Pulmonary artery endothelial cell (primary cell): ENCODE measurements around the gene CSRP1. TPM values are rescaled to one million over a fixed set of nuclear protein-coding genes. Genes with fewer than 3 reads are reported as not detected.
"Not testable (repeated sequence)": the region's sequence is repeated elsewhere in the genome, so short reads cannot be mapped to it uniquely, and the experiment has no call there.

Experiments used
- DNase-seq: peaks from one replicate; pipeline ENCODE4 v3.0.0-alpha.2; 2011; ENCODE audit warnings: low read depth, low spot score
- total RNA-seq: library from RNA; depleted of rRNA; stranded (reverse); fragments of >200 nt; gene quantifications from 2 replicates; pipeline ENCODE4 v1.2.3, GENCODE V29; 2014

CSRP1 gene
- total RNA-seq, 1 donor from 2014 or later = 461 TPM

DNA sequence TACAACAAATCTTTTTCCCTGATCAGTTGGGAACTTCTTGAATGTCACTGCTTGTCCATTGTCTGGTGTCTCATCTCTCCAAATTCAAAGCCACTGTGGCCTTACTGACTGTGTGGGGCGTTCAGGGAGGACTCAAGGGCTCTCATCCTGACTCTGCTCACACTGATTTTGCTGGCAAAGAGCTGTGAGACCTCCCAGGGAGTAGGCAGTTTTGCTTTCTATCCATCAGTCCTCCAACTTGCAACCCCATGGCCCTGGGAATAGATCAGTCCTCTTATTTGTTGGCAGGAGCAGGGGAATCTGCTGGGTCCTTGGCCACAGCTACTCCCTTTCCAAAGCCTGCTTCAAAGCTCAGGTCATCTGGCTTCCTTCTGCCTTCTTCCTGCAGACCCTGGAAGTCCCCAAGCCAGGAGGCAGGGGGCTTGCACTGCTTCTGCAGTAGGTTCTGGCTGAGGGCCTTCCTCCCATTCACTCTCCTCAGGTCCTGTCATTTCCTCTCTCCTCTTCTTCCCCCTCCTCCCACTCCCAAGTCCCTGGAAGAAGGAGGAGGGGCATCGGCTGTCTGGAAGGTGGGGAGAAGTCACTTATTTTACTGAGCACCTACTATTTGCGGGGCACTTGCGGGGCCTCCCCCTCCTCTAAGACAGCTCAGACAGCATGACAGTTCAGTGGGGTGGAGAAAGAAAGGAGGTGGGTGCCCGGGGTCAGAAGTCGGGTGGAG lies 31.1 kb upstream of the CSRP1 start:
- DNase-seq = no peak

DNA sequence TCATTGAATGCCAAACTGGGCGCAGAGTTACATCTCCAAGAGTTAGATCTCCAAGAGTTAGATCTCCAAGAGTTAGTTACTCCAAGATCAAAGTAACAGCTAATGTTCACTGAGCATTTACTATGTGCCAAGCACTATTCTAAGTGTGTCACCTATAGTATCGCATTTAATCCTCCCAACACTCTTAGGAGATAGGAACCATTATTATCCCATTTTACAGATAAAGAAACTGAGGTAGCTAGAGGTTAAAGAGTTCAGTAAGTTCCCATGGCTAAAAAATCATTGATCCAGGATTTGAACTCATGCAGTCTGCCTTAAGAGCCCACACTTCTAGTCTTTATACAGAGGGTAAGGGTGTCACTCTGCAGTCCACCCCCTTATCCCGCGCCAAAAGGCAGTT lies 30.5 kb upstream of the CSRP1 start:
- no peak for DNase-seq

DNA sequence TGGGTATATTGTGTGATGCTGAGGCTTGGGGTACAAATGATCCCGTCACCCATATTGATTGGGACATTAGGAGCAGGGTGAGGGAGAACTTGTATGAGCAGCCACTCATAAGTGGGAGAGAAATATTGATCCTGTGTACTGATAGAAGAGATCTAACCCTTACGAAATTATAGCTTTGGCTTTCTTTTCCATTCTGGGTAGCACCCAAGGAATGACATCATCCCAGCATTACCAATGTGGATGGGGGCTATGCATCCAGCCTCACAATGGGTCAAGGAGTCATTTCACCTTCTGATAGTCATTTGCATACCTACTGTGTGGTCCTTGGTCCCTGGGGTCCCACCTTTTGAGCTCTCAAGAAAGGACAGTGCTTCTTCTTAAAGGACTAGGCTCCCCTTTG lies 30.1 kb upstream of the CSRP1 start:
- DNase-seq = no peak

DNA sequence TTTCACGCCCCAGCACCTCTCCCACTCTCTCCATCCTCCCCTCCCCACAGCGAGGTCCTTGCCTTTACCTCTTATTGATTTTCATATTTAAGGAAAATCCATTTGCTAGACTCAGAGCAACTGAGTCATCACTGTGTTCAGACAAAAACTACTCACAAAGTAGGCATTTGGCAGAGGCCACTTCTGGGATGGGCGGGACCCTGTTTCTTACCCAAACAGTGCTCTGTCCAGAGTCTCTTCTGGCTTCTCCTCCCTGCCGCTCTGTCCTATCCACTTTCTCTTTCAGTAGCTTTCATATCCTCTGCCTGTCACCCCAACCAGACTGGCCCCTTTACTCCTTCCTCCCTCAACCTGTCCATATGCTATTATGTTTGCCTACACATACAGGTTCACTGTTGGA lies 29.6 kb upstream of the CSRP1 start:
- DNase-seq = no peak

DNA sequence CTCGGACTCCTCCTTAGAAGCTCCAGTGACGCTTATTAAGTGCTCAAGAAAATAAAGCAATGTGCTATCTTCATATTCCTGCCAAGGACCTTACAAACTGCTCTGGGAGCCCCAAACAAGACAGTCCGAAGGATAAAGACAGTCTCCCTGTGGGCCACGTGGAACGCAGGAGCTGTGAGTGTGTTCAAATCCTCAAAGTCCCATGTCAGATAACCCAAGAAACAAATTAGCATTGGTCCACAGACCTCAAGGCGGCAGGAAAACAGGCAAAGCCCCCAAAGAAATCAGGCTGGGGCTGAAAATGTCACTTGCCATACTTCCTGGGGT lies 29.0 kb upstream of the CSRP1 start:
- DNase-seq = no peak

DNA sequence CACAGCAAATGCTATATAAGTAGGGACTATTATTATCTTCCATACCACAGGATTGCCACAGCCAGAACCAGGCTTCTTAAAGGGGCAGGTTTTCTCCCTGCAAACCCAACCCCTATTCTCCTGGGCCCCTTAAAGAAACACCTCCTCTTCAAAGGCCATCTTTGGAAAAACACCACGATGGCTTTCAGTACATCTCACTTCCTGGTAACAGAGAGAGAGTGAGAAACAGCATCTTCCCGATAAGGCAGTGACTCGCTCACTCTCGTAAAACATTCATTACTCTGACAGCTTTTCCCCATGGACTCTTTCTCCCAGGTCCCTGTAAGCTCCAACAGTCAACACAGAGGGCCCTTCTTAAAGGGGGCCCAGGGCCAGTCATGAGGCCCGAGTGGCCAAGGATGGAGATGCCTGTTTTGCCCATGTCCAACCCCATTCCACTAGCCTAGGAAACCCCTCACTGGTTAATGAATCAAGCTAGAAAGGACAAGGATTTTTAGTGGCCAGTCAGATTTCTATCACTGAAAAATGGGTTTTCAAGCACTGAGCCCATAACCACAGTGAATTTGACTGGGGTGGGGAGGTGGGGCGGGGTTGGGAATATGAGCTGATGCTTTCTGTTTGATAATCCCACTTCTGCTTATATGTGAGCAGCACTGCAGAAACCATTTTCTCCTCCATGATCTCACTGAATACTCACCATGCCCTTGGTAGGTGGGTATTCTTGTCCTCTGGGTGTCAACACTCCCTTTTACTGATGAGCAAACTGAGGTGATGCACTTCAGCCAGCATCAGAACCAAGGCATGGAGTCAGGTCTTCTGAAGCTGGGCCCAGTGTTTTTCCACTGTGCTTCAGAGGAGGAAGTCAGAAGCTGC lies 28.4 kb upstream of the CSRP1 start:
- DNase-seq = no peak

DNA sequence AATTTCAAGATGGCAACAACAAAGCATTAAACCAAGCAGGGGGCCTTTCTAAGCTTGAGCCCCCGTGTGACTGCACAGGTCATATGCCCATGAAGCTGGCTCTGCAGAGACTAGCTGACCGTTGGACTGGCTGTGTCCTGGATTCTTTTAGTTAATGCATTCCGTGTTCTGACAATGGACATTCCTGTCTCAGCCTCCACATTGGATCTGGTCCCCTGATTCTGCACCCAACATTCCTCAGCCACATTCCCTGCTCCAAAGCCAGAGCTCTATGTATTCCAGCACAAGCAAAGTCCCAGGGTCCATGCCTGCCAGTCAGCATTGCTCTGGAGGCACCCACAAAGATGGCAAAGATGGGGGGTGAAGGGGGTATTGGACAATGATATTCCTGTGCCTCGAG lies 26.9 kb upstream of the CSRP1 start:
- DNase-seq = no peak

DNA sequence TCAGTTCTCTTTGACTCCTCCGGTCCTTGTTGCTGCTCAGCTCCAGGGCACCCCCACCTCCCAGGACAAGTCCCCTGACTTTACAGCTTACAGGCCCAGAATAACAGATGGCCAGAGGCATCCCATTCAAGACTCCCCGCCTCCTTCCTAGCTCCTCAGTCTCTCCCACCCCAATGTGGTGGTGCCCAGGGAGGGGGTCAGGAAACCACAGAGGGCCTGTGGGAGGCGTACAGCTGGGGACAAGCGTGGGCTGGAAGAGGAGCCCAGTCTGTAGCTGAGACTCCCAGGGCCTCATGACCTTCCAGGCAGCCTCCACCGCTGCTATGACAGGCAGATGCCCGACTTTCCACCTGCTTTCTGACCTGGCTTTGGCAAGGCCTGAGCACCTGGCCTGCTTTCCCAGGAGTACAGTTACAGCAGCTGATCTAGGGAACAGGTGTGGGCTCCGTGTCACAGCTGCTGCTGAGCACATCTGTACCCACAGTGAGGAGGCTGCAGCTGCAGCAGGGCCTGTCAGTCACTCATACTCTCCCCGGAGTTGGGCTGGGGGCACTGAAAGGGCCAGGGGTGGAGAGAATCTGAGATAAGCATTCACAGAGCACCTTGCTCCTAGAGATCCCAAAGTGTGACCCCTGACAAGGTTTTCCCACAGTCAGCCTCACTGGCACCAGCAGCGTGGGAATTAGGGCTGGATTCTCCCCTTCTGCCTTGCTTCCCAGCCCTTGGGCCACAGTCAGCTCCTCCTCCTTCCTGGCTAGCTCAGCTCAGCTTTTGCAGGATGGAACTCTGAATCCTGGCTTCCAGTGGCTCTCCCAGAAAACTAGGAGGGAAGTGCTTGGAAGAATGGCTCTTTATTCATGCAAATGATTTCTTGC lies 24.9 kb upstream of the CSRP1 start:
- no peak for DNase-seq

DNA sequence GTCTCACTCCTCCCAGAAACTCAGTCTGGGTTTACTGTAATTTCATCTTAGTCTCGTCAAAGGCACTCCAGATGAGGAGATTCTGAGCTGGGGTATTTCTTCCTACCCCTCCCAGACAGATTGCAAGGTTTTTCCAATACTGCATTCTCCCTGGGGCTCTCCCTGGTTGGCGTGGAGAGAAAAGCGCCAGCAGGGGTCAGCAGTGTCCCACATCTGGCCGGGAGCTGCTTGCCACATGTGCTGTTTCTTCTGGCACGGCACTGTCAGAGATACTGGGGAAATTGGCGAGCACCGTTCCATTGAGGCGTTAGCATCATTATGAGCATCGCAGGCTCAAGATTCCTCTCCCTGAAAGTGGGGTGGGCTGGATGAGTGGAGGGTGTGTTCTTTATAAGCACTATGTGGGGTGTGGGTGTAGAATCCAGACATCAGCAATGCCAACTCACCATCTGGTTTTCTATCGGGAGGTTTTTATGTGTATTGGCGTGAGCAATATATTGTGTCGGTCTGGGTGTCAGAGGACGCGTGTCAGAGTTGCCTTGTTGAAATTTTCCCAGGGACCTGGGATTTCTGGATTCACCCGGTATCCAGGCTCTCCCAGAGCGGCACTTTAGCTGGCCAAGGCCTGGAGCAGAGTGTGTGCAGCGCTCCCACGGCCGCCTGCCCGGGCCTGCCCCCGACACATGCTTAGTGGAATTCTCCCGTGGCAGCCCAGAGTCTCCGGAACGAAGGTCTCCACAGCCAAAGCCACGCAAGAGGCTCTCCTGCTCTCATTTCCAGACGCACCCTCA lies 24.0 kb upstream of the CSRP1 start:
- DNase-seq = no peak

DNA sequence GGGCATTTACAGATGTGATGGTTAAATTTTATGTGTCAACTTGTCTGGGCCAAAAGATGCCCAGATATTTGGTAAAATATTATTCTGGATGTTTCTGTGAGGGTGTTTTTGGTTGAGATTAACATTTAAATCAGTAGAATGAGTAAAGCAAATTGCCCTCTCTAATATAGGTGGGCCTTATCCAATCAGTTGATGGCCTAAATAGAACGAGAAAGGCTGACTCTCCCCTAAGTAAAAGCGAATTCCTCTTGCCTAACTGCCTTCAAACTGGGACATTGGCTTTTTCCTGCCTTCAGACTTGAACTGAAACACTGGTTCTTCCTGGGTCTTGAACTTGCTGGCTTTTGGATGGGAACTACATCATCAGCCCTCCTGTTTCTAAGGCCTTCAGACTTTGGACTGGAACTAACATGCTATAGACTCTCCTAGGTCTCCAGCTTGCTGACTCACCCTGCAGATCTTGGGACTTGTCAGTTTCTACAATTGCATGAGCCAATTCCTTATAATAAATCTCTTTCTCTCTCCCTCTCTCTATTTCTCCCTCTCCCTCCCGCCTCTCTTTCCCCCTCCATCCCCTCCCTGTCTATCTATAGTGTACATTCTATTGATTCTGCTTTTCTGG lies 21.8 kb upstream of the CSRP1 start:
- DNase-seq = no peak

DNA sequence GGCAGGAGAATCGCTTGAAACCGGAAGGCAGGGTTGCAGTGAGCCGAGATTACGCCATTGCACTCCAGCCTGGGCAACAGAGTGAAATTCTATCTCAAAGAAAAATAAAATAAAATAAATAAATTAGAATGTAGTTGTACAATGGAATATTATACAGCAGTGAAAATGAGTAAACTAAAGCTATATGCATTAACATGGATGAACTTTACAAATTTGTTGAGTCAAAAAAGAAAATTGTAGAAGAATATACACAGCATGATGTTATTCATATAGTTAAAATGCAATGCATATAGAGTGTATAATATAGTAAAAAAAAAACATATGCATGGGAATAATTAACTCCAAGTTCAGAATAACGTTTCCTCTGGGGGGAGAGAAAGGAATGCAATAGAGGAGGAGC lies 21.0 kb upstream of the CSRP1 start:
- DNase-seq = no peak

DNA sequence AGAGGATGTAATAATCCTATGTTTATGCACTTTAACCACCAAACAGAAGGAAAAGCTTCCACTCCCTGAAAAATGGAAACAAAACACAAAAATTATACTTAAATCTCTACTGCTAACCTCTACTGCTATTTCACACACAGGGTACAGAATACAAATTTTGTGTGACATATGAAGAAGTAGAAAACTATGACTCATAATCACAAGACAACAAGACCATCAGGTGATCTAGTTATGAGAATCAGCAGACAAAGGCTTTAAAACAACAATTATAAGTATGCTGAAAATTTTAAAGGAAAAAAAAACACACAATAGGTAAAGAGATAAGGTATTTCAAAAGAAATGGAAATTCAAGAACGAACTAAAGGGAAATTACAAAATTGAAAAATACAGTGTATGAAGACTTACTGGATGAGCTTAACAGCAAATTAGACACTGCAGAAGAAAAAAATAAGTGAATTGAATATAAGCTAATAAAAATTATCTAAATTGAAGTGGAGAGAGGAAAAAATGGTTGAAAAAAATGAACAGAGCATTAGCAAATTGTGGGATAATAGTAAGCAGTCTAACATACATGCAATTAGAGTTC lies 18.4 kb upstream of the CSRP1 start:
- DNase-seq = no peak

DNA sequence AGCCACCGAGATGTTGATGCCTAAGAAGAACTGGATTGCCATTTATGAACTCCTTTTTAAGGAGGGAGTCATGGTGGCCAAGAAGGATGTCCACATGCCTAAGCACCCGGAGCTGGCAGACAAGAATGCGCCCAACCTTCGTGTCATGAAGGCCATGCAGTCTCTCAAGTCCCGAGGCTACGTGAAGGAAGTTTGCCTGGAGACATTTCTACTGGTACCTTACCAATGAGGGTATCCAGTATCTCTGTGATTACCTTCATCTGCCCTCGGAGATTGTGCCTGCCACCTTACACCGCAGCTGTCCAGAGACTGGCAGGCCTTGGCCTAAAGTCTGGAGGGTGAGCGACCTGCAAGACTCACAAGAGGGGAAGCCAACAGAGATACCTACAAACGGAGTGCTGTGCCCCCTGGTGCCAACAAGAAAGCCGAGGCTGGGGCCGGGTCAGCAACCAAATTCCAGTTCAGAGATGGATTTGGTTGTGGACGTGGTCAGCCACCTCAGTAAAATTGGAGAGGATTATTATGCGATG lies 13.2 kb upstream of the CSRP1 start:
- not testable (repeated sequence) for DNase-seq

DNA sequence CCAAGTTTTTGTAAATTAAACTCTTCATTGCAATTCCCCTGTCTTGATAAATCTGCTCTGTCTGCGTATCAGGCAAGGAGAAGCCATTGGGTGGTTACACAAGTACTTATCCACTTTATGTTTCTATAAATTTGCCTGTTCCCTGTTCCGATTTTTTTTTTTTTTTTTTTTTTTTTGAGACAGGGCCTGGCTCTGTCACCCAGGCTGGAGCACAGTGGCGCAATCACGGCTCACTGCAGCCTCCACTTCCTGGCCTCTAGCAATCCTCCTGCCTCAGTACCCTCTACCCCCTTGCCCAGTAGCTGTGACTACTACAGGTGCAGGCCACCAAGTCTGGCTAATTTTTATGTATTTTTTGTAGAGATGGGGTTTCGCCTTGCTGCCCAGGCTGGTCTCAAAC lies 11.1 kb upstream of the CSRP1 start:
- DNase-seq = no peak

DNA sequence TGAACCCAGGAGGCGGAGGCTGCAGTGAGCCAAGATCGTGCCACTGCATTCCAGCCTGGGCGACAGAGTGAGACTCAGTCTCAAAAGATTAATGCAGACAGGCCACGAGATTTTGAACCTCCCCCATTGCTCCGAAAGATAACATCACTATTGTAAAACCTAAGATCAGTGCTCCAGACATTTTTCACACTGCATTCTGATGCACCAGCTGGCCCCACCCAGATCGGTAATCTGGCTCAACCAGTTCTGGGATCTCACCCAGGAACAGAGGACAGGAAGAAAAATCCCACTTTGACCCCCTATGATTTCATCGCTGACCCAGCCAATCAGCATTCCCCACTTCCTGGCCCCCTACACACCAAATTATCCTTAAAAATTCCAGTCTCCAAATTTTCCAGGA lies 10.7 kb upstream of the CSRP1 start:
- DNase-seq = no peak

DNA sequence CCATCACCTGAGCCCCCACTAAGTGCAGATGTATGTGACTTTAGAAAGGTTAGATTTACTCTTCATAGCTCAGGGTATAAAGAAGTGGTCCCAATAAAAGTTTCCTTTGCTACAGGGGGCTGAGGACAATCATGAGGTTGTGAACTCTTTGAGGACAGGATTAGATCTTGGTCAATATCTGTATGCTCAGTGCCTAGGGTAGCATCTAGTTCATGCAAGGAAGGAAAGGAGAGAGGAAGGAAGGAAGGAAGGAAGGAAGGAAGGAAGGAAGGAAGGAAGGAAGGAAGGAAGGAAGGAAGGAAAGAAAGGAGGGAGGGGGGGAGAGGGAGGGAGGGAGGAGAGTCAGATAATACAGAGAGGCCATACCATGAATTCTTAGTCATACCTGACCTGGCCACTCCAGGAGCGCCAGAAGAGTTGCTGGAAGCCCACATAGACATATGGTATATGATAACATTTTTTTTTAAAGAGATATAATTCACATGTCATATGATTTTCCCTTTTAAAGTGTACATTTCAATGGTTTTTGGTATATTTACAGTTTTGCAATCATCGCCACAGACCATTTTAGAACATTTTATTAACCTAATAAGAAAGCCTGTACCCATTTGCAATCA lies 9.7 kb upstream of the CSRP1 start:
- no peak for DNase-seq

DNA sequence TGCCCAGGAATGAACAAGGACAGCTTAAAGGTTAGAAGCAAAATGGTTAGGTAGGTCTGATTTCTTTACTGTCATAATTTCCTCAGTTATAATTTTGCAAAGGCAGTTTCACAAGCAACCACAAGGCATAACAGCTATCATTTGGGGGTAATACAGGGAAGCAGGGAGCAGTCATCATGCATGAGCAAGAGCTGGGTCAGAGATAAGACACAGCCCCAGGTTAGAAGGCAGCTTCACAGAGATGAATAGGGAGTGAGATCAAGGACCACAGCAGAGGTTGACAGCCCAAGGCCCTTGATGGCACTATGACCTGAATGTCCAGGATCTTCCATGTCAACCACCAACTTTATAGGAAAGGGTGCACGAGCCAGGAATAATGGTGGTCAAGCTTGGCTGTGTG lies 9.0 kb upstream of the CSRP1 start:
- no peak for DNase-seq

DNA sequence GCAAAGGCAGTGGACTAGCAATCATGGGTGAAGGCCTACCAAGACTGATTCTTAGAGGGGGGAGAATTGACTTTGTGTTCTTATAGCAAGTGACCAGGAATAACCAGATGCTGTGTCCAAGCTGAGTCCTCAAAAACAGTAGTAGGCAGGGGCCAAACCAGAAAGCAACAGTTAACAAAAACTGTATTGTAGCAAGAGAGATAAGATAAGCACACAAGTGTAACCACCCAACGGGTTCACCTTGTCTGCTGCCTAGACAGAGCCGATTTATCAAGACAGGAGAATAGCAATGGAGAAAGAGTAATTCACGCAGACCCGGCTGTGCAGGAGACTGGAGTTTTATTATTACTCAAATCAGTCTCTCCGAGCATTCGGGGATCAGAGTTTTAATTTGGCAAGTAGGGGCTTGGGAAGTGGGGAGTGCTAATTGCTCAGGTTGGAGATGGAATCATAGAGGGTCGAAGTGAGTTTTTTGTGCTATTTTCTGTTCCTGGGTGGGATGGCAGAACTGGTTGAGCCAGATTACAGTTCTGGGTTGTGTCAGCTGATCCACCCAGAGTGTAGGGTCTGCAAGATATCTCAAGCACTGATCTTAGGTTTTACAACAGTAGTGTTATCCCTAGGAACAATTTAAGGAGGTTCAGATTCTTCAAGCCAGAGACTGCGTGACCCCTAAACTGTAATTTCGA lies 8.3 kb upstream of the CSRP1 start:
- DNase-seq = no peak

DNA sequence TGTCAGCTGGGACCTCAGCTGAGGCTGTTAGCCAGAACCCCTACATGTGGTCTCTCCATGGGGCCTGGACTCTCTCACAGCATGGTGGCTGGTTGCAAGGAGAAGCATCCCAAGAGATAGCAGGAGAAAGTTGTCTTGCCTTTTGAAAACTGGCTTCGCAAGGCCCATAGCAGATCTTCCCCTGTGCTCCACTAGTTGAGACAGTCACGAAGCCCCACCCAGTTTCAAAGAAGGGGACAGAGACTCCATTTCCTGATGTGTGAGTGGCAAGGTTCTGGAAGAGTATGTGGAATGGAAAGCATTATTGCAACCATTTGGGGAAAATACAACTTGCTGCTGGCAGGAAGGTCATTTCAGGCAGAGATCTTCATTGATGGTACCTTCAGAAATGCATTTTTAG lies 7.5 kb upstream of the CSRP1 start:
- no peak for DNase-seq
